SHP77 (cell line): ENCODE results near the gene C22orf31.
"Not testable (repeated sequence)": the region's sequence is repeated elsewhere in the genome, so short reads cannot be mapped to it uniquely, and the experiment has no call there.

Experiments
- DNase-seq, 2 experiments: peaks; one replicate each; lab custom pipeline; 2025; lab: John Stamatoyannopoulos, UW

C22orf31 gene

DNA sequence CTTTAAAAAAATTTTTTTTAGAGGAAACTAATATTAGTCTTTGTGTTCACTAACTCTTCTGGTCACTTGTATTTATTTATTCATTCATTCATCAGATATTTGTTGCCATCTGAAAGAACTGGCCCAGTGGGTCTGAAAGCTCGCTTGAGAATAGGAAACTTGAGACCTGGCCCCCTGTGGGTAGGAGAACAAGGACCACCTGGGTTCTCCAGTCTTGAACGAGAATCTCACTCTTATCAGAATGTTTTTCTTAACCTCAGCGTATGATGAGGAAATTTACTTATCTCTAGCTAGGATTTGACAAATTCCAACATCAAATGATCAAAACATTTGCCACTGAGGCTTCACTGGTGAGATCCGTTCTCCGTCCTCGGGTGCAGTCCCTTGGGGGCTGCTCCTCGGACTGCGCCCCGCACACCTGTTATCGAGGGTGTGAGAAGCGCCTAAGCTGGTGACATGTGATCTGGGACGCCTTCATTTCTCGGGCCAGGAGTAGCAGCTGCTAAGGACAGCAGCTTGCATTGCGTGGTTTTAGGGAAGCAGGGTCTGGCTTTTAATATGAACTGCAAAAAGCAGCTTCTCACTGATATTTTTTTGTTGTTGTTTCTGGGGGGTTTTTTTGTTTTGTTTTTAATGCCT is 6.3 kb downstream of the C22orf31 start:
- no peak for DNase-seq

DNA sequence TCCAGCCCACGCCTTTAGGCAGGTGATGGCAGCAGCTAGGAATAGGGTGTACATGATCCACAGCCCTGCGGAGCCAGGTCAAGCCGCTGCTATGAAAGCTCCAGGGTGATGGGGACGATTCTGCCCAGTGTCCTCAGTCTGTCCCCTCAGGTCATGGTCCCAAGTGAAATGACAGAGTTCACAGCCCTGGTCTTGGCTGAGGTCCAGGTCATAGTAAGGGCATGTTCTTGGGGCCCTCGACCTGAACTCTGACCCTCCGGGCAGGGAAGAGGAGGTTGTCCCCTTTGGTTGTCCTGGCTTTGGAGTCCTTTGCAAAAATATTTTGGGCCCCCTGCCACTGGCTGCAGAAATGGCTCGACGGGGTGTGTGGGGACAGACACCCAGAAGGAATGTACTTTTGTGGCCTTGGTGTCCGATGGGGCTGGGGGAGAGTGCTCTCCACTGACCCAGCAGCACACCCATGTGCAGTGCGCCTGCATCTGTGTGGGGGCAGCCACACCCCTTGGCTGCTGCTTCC is 7.3 kb downstream of the C22orf31 start:
- DNase-seq = no peak

DNA sequence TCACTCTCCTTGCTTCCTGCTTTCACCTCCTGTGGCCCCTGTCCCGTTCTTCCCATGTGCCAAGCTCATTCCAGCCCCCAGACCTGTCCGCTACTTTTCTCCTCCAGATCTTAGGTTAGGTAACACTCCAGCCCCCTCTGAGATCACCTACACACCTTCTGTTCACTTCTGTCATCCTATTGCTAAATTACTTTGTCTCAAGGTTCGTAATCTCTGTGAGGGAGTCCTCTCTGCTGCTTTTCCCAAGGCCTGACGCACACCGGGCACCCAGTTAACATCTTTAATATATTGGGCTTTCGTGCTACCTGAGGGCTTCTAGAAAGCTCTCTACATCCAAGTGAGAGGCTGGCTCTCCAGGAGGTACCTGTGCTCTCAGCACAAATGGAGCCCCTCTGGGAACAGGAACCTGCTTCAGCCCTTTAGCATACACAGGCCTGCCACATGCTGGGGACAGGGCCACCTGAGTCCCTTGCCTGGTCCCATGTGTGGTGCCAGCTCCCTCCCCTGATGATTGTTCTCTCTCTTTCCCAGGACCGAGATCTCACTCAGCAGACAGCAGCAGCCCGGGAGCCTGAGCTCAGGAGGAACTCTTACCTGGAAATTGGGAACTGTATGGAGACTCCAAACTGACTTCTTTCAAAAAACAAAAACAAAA is 8.5 kb downstream of the C22orf31 start:
- no peak for DNase-seq

DNA sequence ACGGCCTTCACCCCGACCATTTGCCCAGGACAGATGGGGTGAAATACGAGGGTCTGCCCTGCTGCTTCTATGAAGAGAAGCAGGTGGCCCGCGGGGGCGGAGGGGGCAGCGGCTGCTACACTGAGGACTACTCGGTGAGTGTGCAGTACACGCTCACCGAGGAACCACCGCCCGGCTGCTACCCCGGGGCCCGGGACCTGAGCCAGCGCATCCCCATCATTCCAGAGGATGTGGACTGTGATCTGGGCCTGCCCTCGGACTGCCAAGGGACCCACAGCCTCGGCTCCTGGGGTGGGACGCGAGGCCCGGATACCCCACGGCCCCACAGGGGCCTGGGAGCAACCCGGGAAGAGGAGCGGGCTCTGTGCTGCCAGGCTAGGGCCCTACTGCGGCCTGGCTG is 11.2 kb downstream of the C22orf31 start:
- no peak for DNase-seq

DNA sequence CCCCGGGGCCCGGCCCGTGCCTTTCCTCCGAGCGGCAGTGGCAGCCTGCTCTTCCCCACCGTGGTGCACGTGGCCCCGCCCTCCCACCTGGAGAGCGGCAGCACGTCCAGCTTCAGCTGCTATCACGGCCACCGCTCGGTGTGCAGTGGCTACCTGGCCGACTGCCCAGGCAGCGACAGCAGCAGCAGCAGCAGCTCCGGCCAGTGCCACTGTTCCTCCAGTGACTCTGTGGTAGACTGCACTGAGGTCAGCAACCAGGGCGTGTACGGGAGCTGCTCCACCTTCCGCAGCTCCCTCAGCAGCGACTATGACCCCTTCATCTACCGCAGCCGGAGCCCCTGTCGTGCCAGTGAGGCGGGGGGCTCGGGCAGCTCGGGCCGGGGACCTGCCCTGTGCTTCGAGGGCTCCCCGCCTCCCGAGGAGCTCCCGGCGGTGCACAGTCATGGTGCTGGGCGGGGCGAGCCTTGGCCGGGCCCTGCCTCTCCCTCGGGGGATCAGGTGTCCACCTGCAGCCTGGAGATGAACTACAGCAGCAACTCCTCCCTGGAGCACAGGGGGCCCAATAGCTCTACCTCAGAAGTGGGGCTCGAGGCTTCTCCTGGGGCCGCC is 11.9 kb downstream of the C22orf31 start:
- DNase-seq = no peak

DNA sequence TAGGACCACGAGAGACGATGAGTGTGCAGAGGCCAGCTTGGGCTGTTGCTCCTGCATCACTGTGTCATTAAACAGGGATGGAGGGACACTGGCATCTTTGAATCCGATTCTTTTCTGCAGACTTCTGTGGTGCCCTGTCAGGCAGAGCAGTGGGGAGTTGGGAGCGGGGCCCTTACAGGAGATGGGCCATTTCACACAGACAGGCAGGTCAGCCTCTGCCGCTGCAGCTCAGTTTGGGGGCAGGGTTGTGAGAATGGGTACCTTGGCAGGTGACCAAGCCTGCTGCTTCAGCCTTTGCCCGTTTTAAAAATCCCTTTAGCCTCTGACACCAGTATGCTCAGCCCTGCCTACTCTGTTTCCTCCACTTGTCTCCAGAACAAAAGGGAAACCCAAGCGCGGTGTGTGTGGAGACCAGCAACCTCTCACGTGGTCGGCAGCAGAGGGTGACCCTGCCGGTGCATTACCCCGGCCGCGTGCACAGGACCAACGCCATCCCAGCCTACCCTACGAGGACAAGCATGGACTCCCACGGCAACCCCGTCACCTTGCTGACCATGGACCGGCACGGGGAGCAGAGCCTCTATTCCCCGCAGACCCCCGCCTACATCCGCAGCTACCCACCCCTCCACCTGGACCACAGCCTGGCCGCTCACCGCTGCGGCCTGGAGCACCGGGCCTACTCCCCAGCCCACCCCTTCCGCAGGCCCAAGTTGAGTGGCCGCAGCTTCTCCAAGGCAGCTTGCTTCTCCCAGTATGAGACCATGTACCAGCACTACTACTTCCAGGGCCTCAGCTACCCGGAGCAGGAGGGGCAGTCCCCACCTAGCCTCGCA is 12.6 kb downstream of the C22orf31 start:
- DNase-seq = no peak

DNA sequence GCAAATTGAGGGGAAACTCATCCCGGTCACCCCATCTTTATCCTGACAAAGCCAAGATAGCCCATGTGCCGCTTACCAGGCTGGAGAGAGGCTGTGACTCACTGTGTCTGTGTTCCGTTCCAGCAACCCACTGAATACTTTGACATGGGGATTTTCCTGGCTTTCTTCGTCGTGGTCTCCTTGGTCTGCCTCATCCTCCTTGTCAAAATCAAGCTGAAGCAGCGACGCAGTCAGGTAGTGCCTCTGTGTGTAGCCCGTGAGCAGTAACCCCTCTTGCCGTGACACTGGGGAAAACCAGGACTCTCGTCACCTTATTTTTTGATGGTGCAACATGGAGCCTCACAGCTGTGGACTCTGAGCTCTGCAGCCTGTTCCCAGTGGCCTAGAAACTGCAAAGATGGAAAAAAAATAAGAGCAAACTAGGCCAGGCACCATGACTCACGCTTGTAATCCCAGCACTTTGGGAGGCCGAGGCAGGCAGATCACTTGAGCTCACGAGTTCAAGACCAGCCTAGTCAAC is 16.9 kb downstream of the C22orf31 start:
- DNase-seq = no peak

DNA sequence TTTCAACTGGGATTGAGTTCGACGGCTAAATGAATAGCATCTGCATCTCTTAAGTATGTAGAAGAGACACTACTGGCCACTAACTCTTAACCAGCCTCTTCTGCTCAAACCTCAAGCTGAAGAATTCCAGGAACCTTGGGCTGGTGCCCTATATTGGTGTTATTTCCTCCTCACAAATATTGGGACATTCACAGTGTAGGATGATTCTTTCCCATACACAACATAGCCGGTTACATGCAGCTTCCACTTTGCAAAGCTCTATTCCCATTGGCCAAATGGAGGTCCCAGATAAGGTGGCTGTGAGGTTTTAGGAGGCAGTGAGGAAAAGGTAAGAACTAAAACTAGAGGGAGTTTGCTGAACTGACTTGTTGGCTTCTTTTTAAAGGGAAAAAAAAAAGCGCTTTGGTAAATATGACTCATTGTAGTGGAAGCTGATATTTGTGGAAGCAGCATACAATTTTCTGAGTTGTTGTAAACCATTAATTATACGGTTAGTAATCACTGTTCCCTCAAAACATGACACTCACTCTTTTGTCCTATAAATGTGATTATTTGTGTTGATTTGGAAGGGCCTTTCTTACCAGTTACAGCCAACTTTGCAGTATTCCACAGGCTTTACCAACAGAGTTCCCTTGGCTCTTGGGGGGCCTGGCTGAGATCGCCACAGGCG is 17.6 kb downstream of the C22orf31 start:
- DNase-seq = no peak

DNA sequence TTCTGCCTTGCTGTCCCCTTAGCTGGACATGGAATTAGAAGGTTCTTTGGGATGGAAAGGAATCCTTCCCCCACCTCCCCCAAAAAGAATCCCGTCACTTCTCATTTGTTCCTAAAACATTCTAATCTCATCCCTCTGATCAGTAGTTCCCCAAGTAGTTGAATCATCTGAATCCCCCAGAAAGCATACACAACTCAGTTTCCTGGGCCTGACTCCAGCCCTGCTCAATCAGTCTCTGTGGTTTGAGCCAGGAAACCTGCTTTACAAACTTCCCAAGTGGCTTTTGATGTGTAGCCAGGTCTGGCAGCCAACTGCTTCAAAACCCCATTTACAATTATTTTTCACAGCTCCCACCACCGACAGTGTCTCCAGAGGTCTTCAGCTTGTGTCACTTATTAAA is 20.2 kb downstream of the C22orf31 start:
- DNase-seq = no peak

DNA sequence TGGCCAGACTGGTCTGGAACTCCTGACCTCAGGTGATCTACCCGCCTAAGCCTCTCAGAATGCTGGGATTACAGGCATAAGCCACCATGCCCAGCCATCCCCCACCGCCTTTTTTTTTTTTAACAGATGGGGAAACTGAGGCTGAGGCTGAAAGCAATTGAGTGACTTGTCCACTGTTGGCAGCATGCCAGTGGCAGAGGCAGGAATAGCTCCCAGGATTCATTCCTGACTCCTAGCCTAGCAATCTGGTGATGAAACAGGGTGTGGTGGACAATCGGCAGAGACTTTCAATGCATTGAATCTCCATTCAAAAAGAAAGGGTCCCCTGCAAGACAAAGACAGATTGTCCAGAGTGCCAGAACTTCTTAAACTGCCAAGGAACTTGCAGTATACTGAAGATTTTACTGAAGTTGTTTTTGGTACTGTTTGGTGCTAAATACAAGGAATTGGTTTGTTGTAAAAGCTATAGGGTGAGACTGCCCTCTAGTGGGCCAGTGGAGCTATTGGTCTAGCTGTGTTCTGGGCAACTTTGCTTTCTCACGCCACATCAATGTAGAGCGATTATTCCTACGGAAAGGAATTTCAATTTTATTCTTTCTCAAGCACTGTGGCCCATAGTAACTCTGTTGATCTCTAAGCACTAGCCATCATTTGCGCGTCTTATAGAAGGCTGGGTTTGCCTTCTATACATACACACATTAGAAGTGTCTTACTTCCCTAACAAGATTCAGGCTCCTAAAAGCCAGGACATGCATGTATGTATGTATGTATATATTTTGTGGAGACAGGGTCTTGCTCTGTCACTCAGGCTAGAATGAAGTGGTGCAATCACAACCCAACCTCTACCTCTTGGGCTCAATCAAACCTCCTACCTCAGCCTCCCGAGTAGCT is 21.0 kb downstream of the C22orf31 start:
- DNase-seq = peak; percentile 43 to 46

DNA sequence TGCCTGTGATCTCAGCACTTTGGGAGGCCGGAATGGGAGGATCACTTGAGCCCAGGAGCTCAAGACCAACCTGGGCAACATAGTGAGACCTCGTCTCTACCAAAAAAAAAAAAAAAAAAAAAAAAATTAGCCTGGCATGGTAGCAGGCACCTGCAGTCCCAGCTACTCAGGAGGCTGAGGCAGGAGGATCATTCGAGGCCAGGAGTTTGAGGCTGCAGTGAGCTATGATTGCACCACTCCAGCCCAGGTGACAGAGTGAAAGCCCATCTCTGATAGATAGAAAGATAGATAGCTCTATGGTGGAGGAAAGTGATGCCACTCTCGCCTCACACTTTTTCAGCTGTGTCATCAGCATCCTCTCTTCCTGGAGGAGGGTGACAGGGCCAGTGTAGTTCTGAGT is 21.9 kb downstream of the C22orf31 start:
- DNase-seq = not testable (repeated sequence)

DNA sequence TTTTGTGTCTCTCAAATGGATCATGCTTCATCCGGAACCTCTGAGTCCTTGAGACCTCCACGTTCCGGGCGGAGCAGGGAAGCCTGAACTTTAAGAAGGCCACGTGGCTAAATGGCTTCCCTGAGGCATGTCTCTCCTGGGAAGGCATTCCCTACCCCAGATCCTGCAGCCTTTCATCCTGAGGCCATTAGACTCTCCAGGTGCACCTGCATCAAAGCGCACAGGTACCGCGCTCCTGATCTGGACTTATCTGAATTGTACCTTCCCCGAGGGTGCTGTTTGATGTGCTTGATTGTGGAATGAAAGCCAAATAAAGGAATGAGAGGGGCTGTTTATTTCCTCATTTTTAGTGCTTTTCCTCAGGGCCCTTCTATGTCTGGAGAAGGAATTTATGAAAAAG is 22.5 kb downstream of the C22orf31 start:
- no peak for DNase-seq

DNA sequence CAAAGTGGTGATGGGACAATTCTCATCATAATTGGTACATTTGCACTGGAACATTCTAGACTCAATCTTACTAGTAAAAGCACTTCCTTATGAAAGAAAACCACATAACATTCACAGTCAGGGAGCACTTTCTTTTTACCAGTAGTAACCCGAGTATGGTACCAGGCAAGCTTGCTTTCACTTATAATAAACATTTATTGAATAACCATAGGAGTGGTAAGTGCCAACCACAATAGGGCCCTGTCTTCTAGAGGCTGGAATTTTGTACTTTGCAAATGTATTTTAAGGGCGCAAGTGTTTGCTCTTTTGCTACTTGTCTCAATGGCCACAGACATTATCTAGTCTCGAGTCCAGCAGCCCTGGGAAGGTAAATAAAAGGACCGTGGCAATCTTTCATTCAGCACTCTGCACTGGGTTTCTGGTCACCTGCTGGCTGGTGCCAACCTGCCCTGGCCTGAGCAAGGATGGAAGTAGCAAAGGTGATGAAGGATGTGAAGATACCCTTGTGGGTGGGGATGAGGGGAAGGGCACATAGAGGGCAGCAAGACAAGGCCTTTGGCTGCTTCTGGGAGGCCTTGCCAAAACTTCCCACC is 24.2 kb downstream of the C22orf31 start:
- no peak for DNase-seq

DNA sequence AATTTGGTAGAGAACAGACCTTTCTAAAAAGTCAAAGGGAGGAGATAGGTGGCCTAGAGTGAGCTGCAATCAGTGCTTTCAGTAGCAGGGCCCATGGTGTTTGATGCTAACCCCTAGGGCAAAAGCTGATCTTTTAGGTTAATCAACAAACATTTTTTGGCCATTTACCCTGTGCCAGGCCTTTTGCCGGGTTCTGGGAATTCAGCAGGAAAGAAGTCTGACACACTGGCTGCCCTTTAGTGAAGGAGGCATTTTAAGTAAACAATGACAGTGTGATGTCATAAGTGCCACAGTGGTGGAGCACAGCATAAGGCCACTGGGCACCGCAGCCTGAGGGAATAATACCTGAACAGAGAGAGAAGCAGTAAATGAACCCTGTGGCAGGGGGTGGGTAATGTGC is 29.0 kb downstream of the C22orf31 start:
- DNase-seq = peak; percentile 42

DNA sequence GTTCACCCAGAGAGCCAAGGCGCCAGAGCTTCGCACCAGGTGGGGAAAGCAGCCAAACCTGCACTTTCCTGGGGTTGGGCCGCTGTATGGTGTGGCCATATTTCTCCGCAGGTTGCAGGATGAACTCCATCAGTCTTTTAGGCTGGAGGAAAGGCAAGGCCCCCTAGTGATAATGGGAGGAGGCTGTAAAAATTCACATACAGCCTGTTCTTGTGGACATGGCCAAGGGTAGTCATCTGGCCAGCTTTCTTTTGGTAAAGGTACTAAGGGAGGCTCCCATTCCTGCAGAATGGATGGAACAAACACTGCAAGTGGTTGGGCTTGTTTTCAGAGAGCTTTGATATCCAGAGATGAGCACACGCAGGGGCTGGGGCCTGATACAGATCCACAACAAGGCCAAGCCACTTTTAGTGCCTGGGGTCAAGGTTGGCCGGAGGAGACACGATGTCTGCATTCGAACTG is 29.6 kb downstream of the C22orf31 start:
- peak; percentile 41 to 55 for DNase-seq

DNA sequence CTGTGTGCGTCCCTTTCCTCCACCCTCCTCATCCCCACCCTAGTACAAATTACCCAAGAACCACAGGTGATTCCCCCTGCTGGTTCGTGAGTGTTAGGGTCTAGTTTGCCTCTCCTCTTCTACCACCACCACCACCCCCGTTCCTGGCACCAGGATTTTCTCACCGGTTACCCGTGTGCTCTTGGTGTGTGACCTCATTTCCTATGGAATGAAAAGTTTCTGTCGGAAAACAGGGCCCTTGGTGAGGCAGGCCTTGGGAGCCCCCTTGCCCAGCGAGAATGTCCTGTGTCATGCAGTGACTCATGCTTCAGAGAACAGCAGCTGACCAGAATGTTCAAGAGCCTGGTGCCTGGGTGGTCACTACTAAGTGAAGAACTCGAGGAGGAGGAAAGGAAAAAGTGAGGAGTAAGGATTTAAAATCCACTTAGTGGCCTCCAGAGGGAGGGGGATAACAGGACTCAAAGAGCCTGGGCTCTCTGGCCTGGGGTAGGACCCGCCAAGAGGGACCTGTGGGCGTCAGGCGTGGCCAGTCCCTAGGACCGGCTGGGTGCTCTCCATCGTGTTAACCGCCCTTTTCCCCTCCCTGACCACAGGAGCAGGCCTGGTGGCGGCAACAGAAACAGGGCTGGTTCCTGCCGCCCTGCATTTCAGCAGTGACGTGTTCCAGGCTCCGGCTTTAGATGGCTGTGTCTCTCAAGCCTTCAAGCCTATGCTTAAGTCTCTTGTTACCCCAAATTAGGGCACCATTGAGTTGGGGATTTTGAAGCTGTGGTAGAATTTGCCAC is 30.2 kb downstream of the C22orf31 start:
- DNase-seq = peak; percentile 60 to 73

DNA sequence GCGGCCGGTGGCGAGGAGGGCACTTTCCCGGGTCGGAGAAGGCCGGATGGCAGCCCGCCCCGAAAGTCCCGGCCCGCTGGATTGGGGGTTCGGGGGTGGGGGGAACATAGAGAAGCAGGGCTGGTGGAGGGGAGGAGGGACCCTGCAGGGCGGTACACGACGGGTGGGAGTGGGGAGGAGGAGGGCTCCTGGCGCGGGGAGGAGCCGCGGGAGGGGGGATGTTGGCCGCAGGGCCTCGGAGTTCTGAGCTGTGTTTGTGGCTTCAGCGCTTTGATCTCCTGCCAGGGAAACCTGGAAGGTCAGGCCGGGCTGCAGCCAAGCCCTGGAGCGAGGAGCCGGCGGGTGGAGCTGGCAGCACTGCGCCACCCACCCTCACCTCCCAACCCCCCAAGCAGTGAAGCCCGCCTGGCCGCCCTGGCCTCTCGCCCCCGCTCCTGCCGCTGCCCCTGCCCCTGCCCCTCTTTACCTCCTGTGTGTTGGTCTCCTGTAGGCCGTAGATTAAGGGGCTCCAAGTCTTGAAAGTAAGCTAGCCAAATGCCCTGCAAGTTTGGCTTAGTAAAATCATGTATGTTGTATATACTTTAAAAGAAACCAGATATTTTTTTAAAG is 30.9 kb downstream of the C22orf31 start:
- DNase-seq = peak; percentile 74 to 85

DNA sequence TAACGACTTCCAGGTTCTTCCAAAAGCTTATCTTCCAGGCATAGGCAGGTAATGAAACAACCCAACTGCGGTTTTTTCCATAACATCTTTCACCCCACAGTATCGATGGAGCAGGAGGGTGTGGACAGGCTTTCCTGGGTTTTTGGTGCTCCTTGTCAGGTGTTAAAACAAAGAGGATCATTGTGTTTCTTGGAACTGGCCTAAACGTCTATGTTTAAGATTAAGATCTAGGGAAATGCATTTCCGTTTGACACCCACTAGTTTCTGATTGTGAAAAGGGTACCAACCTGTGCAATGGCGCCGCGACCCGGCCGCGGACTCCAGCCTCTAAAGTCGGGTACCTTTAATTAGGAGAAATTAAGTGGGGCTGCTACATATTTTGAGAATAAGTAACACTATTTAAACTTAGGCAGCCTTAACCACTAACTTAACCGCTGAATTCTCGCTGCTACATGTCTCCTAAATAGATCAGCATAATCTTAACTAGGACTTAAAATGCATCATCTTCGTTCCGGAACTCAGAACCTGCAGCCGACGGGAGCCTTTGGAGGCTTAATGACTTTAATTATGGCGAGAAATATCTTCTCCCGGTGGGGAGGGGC is 31.5 kb downstream of the C22orf31 start:
- DNase-seq = no peak
